Stimulated activated CD8-positive, alpha-beta memory T cell treated with anti-CD3 and anti-CD28 coated beads, Interleukin-7, amount 100 ng/mL, for 48 hours (primary cell): ENCODE data around the gene FGF8.
"Not testable (repeated sequence)": the region's sequence is repeated elsewhere in the genome, so short reads cannot be mapped to it uniquely, and the experiment has no call there.

Source experiments
- DNase-seq, 2 donors: peaks; one replicate each; pipeline ENCODE4 v3.0.0-alpha.2; 2020; ENCODE audit warnings: low read depth in 1 of 2; ENCODE audit errors: extremely low read depth in 1 of 2

FGF8 gene

GRCh38 chr10:101775273-101776160, at the start of gene FGF8:
TSS of gene FGF8 (minus strand) at chr10:101776114. CDS start at chr10:101775900, 214 bp downstream.
- DNase-seq, result no peak

- no peak for DNase-seq
These were observed 48.8 kb upstream of the FGF8 start for GRCh38 chr10:101824736-101825135.

GRCh38 chr10:101818872-101819633, 43.1 kb upstream of the FGF8 start:
- no peak for DNase-seq

GRCh38 chr10:101818119-101818871, 42.4 kb upstream of the FGF8 start, which contains the start of gene OGA:
TSS of gene OGA (minus strand) at chr10:101818444. CDS start at chr10:101818022, 422 bp downstream.
- DNase-seq, result peak; percentile 93 to 97

- no peak for DNase-seq
These were observed 41.6 kb upstream of the FGF8 start for GRCh38 chr10:101817337-101818118.

- DNase-seq, result no peak
These were observed 41.0 kb upstream of the FGF8 start for GRCh38 chr10:101816913-101817336.

- no peak for DNase-seq
These were observed 40.5 kb upstream of the FGF8 start for GRCh38 chr10:101816376-101816775.

- no peak for DNase-seq
These were observed 38.7 kb upstream of the FGF8 start for GRCh38 chr10:101814466-101815071.

GRCh38 chr10:101812606-101813005, 36.7 kb upstream of the FGF8 start:
- no peak for DNase-seq

GRCh38 chr10:101807158-101807557, 31.2 kb upstream of the FGF8 start:
- DNase-seq, result no peak

GRCh38 chr10:101803511-101803910, 27.6 kb upstream of the FGF8 start:
- no peak for DNase-seq

- no peak for DNase-seq
These were observed 21.6 kb upstream of the FGF8 start for GRCh38 chr10:101797403-101798059.

- no peak for DNase-seq
These were observed 17.6 kb upstream of the FGF8 start for GRCh38 chr10:101793526-101793925.

- DNase-seq, result no peak
These were observed 13.8 kb upstream of the FGF8 start for GRCh38 chr10:101789686-101790085.

GRCh38 chr10:101789231-101789630, 13.3 kb upstream of the FGF8 start:
- not testable (repeated sequence) for DNase-seq

- DNase-seq, result no peak
These were observed 9.9 kb upstream of the FGF8 start for GRCh38 chr10:101785801-101786200.

- no peak for DNase-seq
These were observed 8.6 kb upstream of the FGF8 start for GRCh38 chr10:101784558-101784957.

- DNase-seq, result no peak
These were observed 7.8 kb upstream of the FGF8 start for GRCh38 chr10:101783736-101784118.
